Left forelimb (tissue), 1 donor: ENCODE data around the gene SNRNP70.

Source experiments
- DNase-seq: peaks from one replicate; pipeline ENCODE4 v3.0.0-alpha.2; 2018; ENCODE audit warnings: low spot score

The SNRNP70 gene

DNA sequence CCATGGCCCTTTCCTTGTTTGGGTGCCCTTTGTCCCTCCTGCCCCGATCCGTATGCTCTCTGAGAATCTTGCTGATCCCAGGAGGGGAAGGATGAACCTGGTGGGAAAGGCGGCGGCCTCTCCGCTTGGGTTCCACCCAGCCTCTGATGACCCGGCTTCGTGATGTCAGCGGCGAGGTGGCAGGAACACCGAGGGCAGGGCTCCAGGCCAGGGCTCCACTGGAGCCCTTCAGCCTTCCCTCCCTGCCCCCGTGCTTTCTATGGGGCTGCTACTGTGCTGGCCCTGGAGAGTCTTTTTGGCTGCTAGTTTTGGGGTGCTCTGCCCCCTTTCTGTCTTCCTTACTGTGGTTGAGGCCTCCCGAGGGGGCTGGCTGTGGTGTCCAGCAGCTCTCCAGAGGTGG is 17.1 kb downstream of the SNRNP70 start:
- no peak for DNase-seq

DNA sequence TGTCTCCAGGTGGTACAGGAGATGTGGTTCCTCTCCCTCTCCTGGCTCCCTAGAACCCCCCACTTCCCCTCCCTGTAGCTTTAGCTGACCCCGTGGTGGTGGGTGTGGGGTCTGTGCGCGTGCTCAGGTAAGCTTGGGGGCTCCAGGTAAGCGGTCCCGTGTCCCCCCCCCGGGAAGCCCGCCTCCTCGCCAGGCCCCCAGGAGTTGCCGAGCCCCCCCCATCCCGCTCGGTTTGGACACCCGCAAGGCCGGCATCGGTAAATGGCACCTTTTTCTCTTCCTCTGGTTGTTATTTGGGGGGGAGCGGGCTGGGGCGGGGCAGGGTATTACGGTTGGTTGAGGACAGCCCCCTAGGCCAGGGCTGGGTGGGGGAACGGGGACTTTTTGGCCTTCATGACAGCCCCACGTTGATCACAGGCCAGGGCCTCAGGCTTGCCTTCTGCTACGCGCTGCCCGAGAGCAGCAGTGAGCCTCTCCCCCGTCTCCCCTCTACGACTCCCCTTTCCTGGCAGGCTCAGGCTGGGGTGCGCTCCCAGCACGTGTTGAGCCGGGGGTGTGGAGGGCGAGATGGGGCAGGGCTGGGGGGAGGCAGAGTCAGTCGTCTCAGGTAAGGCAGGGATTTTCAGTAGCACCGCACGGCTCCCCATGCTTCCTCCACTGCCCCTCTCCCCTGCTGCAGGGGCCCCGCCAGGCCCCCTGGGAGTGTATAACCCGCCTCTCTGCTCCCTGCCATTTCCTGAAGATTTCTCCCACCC is 18.3 kb downstream of the SNRNP70 start:
- DNase-seq = no peak

- no peak for DNase-seq
Measured at GRCh38 chr19:49104229-49104864, 19.1 kb downstream of the SNRNP70 start.

DNA sequence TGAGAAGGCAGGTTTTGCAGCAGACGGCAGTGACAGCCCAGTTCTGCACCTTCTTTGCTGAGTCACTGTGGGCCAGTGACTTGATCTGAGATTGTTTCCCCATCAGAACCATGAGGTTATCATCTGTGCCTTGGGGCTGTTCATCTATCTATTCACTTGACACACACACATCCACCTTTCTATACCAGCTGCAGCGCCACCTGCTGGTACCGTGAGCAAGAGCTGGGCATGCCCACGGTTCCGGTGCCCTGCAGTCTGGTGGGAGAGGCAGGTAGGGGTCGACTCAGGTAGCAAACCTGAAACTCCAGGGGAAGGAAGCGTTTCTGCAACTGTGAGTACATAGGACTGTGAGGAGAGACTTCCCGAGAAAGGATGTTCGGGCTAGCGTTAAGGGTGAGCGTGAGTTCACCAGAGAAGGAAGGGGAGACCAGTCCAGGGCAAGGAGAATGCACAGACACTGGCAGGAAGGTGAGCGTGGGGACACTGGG is 21.4 kb downstream of the SNRNP70 start:
- DNase-seq = no peak

GRCh38 chr19:49107625-49108459 is 22.6 kb downstream of the SNRNP70 start:
- no peak for DNase-seq

DNA sequence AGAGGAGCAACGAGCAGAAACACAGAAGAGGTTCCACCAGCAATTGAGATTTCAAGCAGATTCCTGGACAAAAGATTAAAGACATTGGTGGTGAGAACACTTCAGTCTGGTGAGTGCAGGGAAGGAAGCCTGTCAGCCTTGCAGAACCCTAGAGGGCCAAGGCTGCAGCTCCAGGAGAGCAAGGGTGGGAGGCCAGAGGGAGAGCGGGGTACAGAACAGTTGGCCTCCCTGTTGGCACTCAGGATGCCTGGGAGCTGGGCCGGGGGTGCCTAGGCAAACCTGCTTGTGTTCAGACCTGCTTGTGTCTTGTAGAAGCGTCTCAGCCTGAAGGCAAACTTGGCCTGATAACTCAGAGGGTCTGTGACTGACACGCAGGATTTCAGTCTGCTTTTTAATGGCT is 23.8 kb downstream of the SNRNP70 start:
- no peak for DNase-seq

DNA sequence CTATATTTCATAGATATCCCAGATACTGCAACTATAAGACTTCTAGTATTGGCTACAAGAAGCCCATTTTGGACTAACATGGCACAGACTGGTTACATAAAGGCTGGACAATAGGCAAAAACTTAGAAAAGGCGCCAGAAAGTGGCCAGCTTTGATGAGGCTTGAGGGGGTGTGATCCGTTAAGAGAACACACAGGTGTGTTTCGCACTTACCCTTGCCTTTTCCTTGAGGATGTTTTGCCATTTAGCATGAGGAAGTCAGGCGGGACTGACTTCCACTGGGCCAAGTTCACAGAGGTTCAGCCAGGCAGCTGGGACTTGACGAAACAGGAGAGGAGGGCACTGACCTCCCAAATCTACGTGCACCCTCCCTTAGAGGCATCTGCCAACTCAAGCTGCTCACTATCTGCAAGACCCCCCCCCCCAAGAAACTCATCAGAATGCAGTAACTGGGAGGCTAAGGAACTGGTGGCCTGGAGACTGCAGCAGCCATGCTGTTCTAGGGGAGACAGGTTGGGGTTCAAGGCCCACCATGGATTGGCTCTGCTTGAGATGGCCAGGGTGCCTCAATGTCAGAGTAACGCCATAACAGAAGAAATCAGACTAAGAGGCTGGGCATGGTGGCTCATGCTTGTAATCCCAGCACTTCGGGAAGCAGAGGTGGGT is 24.4 kb downstream of the SNRNP70 start:
- DNase-seq = no peak

DNA sequence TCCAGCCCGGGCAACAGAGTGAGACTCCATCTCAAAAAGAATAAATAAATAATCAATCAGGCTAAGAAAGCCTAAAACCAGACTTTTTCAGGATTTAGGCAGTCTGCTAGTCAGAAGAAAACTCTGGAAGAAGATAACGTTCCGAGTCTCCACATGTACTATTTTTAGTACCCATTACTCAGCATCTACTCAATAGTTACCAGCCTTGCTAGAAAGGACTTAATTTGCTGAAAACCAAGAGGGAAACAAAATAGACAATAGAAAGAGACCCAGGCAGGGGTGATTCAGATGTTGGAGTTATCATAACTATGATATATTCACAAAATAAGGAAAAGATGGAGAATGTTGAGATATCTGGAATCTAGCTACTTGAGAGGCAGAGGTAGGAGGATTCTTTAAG is 25.3 kb downstream of the SNRNP70 start:
- no peak for DNase-seq

- no peak for DNase-seq
Measured at GRCh38 chr19:49111218-49111998, 26.2 kb downstream of the SNRNP70 start.

- peak; percentile 80 for DNase-seq
Measured at GRCh38 chr19:49113762-49114629, 28.7 kb downstream of the SNRNP70 start, which contains the start of gene LIN7B. Gene LIN7B, plus strand, starts transcription at chr19:49114370. Its CDS starts 35 bp downstream, at chr19:49114405.

- DNase-seq = peak; percentile 82
Measured at GRCh38 chr19:49114630-49115363, 29.5 kb downstream of the SNRNP70 start.

- DNase-seq = no peak
Measured at GRCh38 chr19:49116544-49116943, 31.3 kb downstream of the SNRNP70 start.

GRCh38 chr19:49117677-49118564 is 32.7 kb downstream of the SNRNP70 start:
- DNase-seq = no peak

DNA sequence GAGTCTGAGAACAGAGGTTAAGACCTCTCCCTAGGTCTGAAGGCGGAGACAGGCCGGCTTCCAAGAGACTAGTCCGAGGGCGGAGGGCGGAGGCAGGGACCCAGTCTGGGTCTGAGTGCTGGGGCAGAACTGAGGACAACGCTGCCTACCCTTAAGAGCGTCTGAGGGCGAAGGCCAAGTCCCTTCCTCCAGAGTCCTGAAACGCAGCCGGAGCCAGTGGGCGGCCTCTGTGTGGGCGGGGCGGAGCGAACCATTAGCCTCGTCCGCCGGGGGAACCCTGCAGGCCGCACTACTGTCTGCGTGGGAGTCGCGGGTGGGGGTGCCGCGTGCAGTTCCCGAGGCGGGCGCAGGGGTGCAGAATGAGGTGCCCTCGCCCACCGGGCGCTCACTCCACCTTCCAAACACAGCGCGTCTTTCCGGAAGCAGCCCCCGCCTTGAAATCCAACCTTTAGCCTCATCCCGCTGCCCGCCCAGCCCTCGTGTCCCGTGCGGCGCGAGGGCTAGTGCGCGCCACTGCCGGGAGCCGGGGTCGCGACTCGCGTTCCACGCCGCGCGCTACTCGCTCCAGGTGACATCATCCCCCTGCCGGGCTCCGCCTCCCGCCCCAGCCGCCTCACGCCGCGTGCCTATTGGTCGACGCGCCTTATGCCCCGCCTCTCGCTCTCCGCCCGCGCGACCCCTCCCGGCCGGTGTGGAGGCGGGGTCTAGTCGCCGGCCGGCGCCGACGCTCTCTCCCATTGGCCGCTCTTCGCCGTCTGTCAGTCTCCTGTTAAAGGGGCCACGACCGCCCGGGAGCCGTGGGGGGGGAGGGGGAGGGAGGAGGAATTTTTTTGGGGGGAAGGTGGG is 33.5 kb downstream of the SNRNP70 start, which contains the start of gene C19orf73:
C19orf73 (minus strand) TSS at position 579 of the 846 bp plus-strand sequence; CDS start at position 458, 121 bp downstream.
- DNase-seq = peak; percentile 95

DNA sequence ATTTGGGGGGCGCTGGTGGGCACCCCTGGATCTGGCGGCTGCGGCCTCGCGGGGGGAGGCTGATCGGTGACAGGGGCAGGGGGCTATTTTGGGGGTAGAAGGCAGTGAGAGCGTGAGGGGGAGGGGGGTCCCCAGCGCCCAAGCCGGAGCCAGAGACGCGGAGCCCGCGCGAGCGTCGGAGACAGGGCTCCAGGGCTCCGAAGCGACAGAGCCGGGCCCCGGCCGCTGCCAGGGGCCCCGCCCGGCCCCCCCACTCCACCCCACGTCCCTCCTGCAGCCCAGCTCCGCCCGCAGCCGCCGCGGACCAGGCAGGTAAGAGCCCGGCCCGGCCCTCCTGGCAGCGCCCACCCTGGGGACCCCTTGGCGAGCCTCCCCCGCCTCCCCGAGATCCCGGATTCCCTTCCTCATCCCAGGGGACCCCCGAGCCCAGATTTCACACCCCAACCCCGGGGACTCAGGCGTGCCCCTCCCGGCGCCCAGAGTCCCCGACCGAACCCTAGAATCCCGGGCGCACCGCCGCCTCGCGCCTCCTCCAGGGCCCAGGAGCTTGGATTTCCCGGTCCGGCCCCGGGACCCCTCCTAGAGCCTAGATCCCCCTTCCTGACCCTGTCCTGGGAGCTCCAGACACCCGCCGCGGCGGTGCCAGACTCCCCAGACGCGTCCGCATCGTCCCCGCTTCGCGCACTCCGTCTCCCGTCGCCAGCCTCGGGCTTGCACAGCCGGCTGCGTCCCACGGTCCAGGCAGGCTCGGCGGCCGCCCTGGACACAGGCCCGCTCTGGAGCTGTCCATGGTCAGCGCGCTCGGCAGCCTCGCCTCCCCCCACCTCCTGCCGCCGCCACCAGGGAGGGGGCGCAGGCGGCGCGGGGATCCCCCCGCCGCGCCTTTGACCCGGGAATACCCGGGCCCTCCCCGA is 34.4 kb downstream of the SNRNP70 start, which contains the start of gene PPFIA3:
PPFIA3 (plus strand) TSS at position 134 of the 914 bp plus-strand sequence. CDS start 8,330 bp downstream, outside the sequence.
- peak; percentile 83 for DNase-seq

- DNase-seq = no peak
Measured at GRCh38 chr19:49120325-49120683, 35.1 kb downstream of the SNRNP70 start.
